GM12865 (cell line): Measurements from ENCODE around the gene B3GNT4.

Source experiments
- DNase-seq: peaks from one replicate; pipeline ENCODE4 v3.0.0; 2010; ENCODE audit warnings: low read depth
- H3K4me3 ChIP-seq: 2 replicates; pipeline ENCODE4 v1.5.1; 2011; ENCODE audit warnings: mild to moderate bottlenecking, low read depth, low read length, control low read depth
- CTCF ChIP-seq: IDR thresholded peaks from 2 replicates; pipeline ENCODE4 v1.5.1; 2011; ENCODE audit warnings: low read length, control low read depth, low read depth, inconsistent platforms; ENCODE audit not compliant: insufficient read depth; ENCODE audit errors: missing control alignments

Gene B3GNT4

GRCh38 chr12:122162976-122163375 is 40.5 kb upstream of the B3GNT4 start:
- H3K4me3 ChIP-seq = no peak overlapping the region
- no peak for TF ChIP-seq CTCF
- no peak for DNase-seq

GRCh38 chr12:122166422-122167349 is 36.8 kb upstream of the B3GNT4 start:
- no peak overlapping the region for H3K4me3 ChIP-seq
- no peak for TF ChIP-seq CTCF
- DNase-seq = peak; percentile 72

GRCh38 chr12:122167356-122167925 is 36.1 kb upstream of the B3GNT4 start:
- no peak for DNase-seq
- TF ChIP-seq CTCF = no peak
- no peak overlapping the region for H3K4me3 ChIP-seq

DNA sequence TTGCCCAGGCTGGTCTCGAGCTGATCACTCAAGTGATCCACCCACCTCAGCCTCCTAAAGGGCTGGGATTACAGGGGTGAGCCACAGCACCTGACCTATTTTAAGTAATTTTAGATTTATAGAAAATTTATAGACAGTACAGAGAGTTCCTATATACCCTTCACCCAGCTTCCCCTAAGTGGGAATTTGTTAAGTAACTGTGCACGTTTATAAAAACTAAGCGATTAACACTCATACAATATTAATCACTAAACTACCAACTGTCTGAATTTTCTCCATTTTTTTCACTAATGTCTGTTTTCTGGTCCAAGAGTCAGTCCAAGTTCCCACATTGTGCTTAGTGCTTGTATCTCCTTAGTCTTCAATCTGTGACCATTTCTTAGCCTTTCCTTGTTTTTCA is 35.0 kb upstream of the B3GNT4 start:
- H3K4me3 ChIP-seq = no peak overlapping the region
- TF ChIP-seq CTCF = no peak
- no peak for DNase-seq

DNA sequence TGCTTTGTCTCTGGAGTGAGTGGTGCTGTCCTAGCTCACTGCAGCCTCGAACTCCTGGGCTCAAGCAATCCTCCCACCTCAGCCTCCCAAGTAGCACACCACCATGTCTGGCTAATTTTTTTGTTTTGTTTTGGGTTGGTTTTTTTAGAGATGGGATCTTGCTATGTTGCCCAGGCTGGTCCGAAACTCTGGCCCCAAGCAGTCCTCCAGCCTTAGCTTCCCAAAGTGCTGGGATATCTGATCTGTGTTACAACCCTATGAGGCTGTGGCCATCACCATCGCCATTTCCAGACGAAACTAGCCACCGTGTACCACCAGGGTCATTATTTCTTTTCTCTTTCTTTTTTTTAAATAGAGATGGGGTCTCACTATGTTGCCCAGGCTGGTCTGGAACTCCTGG is 32.1 kb upstream of the B3GNT4 start:
- no peak overlapping the region for H3K4me3 ChIP-seq
- no peak for TF ChIP-seq CTCF
- DNase-seq = no peak

DNA sequence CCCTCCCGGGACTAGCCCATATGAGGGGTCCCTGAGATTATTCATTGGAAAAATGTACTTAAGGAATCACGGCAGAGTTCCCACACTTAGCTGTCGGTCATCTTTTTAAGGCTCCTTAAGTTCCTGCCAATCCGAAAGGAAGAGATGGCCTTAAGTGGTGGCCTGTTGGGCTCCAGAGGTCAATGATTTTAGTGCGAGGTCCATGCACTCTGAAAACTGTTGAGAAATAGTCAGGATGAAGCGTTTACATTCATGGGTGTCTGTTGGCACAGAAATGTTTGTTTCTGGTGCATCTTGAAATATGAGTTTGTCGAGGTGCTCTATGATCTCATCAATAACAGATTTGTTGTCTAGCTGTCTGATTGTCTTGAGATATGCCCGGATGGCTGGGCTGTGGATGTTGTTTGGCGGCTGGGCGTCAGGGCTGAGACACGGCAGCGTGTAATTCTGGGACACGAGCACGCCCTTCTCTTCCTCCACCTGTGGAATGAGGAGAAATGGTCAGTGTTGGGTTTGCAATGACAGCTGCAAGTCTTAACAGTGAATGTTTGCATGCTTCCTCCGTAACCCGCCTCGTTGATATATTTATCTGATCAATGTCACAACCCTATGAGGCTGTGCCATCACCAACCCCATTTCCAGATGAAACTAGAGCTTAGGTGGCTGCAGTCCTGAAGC is 31.1 kb upstream of the B3GNT4 start:
- no peak overlapping the region for H3K4me3 ChIP-seq
- TF ChIP-seq CTCF = no peak
- no peak for DNase-seq
